ENCODE results near the gene SIGLEC14.
A peak's percentile ranks its signal among the peaks of the same experiment; 100 is the strongest.
"Not testable (repeated sequence)": the region's sequence is repeated elsewhere in the genome, so short reads cannot be mapped to it uniquely, and the experiment has no call there.

Gene SIGLEC14

DNA sequence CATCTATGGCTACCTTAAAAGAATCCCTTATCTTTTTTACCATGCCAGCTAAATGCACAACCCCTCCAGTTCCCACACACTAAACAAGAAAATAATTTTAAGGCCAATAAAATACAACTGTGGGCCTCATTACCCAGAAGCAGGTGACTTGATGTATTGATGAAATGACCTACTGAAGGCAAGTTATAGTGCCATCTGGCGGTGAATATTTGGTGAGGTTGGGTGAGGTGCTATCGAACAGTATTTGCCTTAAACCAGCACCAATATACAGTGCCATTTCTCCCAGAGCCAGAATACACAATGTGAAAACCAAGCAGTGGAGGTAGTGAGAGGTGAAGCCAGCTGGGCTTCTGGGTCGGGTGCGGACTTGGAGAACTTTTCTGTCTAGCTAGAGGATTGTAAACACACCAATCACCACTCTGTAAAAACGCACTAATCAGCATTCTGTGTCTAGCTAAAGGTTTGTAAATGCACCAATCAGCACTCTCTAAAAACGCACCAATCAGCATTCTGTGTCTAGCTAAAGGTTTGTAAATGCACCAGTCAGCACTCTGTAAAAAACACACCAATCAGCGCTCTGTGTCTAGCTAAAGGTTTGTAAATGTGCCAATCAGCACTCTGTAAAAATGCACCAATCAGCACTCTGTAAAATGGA is 29.4 kb upstream of the SIGLEC14 start:
- DNase-seq (ENCODE audit: low read depth, low spot score) = not testable (repeated sequence)

- DNase-seq (ENCODE audit: low read depth, low spot score) = no peak
Measured at GRCh38 chr19:51668216-51668615, 21.6 kb upstream of the SIGLEC14 start.

DNA sequence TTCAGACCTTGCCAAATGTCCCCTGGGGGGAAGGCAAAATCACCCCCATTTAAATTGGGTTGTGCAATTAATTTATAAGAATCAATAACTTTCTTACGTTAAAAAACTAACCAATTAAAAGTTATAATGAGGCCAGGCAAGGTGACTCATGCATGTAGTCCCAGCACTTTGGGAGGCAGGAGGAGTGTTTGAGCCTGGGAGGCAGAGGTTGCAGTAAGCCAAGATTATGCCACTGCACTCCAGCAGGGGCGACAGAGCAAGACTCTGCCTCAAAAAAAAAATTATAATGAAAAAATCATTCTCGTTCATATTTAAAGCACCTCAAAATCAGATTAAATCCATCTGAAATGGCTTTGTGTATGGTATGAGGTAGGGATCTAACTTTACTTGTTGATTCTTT is 18.4 kb upstream of the SIGLEC14 start:
- DNase-seq (ENCODE audit: low read depth, low spot score) = no peak

GRCh38 chr19:51664131-51664530 is 17.5 kb upstream of the SIGLEC14 start:
- DNase-seq (ENCODE audit: low read depth, low spot score) = no peak

DNA sequence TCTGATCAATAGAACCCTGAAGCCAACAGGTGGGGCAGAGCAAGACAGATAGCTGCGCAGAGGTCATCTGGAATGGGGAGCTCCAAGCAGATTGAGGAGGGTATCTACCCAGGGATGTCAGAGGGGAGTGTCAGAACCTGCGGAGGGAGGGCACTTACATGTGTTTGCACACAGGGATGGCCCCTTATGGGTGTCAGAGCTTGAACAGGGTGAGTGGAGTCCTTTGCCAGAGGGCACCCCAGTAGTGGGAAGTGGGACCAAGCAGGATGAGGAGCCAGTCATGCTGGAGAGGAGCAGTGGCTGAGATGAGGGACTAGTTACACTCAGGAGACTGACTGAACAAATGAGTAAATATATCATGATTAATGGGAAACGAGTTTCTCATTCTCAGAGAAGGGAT is 17.0 kb upstream of the SIGLEC14 start:
- no peak for DNase-seq (ENCODE audit: low read depth, low spot score)

DNA sequence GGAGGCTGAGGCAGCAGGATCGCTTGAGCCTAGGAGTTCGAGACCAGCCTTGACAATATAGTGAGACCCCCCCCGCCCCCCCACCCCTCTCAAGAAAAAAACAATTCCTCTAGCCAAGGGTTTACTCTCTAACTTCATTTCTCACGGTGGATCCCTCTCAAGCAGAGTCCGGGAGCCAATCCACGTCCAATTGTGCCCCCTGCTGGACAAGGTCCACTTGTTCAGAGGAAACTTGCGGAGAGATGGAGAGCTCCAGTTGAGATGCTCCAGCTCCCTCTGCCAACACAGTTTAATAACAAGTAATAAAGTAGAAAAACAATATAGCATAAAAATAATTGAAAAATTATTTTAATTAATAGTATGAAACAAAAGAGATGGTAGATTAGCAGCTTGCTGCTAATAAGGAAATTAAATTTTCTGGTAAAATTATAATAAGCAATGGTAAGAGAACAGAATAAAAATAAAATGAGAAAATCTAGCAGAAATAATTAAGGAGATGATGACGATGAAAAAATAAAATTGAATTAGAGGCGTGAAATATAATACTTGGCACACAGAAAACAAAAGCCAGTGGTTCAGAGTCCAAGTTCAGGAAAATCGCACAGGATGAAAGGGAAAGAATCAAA is 14.5 kb upstream of the SIGLEC14 start:
- peak; percentile 13 for DNase-seq (ENCODE audit: low read depth, low spot score)

DNA sequence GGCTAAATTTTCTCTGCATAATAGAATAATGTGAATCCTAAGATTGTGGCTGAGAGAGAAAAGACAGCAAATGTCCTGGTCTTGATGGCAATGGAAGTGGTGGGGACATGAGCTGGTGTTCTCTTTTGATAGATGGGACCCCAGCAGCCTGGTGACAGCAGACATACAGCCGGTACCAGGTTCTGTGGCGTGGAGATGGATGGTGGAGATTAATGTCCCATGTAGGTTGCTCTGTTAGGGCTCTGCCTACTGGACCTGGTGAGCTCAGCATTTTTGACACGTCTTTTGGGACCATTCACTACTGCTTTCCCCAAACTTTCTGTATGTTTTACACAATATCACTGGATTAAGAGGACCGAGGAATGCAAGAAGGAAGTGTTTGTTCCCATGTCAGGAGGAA is 8.2 kb upstream of the SIGLEC14 start:
- no peak for DNase-seq (ENCODE audit: low read depth, low spot score)

DNA sequence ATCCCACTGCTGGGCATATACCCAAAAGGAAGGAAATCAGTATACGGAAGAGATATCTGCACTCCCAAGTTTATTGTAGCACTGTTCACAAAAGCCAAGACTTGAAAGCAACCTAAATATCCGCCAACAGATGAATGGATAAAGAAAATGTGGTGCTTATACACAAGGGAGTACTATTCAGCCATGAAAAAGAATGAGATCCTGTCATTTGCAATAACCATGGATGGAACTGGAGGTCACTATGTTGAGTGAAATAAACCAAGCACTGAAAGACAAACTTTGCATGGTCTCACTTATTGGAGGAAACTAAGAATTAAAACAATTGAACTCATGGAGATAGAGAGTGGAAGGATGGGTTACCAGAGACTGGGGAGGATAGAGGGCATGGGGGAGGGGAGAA is 6.5 kb upstream of the SIGLEC14 start:
- DNase-seq (ENCODE audit: low read depth, low spot score) = no peak

- DNase-seq (ENCODE audit: low read depth, low spot score) = no peak
Measured at GRCh38 chr19:51652266-51652665, 5.6 kb upstream of the SIGLEC14 start.

DNA sequence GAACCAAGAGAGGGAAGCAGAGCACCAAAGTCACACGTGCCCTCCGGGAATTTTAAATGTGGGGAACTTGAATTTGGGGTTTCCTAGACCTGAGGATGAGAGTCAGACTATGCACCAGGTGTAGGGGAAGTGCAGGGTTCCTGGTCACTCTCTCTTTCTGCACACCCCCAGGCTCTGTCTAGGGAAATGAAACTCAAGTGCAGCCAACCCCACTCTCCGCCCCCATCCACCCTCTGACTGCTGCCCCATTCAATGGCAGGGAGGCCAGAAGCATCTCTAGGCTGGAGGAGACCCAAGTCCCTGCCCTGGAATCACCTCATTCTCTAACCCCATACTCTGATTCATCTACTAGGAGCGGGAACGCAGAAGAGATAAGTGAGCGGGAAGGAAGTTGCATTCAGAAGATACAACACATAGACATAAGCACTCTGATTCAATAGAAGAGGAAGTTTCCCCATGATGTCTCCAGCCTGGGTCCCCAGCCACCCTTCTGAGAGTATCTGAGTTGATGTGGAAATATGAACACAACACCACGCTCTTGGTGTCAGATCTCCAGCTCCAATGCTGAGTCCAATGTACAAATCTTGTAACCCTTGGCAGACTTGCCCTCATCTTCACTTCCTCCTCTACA is 4.7 kb upstream of the SIGLEC14 start:
- no peak for DNase-seq (ENCODE audit: low read depth, low spot score)

DNA sequence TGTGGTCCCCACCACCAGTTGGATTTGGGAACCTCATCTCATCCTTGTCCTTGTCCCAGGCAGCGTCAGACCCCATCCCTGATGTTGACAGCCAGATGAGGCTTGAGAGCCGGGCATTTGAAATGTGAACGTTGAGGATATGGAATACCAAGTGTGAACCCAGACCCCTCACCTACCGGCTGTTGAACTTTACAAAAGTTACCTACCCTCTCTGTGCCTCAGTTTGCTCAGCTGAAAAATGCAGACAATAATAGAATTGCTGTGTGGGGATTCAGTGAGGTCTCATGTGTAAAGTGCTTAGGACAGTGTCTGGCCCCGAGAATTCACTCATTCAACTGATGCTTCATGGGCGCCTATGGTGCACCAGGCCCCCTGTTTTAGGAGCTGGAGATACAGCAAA is 693 bp upstream of the SIGLEC14 start:
- DNase-seq (ENCODE audit: low read depth, low spot score) = no peak

DNA sequence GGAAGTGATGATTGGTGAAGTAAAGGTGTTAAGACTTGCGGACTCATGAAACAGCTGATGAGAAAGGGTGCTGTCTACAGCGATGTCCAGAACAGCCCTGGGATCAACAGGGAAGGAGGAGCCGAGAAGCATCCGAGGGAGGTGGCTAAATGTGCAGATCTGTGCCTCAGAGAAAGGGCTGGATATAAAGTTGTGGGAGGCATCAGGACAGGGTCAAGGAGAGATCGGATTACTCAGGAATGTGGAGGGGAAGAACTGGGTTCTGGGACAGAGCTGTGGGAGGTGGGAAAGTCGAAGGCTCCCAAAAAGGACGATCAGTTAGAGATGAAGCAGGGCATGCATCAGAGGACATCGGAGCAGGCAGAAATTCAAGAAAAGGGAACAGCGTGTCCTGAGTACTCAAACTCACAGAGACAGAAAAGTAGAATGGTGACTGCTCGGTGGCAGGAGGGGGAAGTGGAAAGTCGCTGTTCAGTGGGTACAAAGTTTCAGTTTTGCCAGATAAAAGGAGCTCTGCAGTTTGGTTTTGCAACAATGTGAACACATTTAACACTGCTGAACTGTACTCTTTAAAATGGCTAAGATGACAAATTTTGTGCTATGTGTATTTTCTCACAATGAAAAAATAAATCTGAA is 1.9 kb downstream of the SIGLEC14 start:
- DNase-seq (ENCODE audit: low read depth, low spot score) = no peak

GRCh38 chr19:51641648-51642047 is 5.0 kb downstream of the SIGLEC14 start:
- no peak for DNase-seq (ENCODE audit: low read depth, low spot score)

- DNase-seq (ENCODE audit: low read depth, low spot score) = no peak
Measured at GRCh38 chr19:51640386-51640785, 6.2 kb downstream of the SIGLEC14 start.

DNA sequence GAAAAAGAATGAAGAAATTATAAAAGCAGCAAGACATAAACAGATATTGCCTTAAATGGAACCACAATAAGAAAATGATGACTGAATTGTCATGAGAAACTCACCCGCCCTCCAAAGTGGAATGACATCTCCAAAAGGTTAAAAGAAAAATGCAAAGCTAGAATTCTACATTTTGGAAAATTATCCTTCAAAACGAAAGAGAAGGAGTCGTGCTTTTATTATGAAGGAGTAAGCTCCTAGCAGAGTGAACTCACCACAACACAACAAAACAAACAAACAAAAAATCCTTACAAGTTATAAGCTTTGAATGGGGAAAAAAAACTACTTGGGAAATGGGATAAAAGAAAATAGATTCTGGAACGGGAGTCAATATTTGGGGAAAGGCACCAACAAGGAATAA is 6.7 kb downstream of the SIGLEC14 start:
- DNase-seq (ENCODE audit: low read depth, low spot score) = no peak

GRCh38 chr19:51637362-51637978 is 9.2 kb downstream of the SIGLEC14 start:
- DNase-seq (ENCODE audit: low read depth, low spot score) = no peak

DNA sequence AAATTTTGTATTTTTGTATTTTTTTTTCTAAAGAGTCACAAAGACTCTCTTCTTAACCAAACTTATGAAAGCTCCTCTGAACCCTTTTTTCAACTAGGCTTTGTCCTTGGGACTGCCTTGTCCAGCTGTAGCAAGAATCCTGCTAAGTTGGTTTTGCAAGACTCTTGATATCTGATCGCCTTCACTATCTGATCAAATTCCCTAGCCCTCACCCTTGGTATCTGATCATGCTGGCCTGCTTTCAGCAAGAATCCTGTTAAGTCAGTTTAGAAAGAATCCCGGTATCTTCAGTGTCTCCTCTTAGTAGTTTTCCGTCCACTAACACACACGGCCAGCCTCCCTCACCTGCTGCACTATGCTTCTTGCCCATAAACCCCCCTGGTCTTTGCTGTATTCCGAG is 14.5 kb downstream of the SIGLEC14 start:
- DNase-seq (ENCODE audit: low read depth, low spot score) = no peak

DNA sequence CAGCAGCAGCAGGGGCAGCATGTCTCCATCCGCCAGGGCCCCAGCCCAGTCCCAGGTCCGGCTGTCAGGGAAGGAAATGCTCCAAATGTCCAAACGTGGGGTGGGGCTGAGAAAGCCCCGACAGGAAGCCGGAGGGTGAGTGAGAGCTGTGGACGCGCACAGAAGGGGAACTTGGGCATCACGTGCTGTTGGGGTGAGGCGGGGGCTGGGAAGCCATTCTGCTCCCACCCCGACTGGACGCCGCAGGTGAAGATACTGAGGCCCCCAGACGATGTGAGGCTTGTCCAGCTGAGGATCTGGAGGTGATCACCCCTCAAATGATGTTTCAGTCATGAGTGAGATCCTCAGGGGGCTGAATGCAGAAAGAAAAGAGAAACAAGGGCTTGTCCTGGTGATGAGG is 16.3 kb downstream of the SIGLEC14 start, which contains the start of gene SIGLEC5:
SIGLEC5 (minus strand) TSS at position 87 of the 400 bp plus-strand sequence; CDS start at position 21, 66 bp downstream.
- DNase-seq (ENCODE audit: low read depth, low spot score) = not testable (repeated sequence)

DNA sequence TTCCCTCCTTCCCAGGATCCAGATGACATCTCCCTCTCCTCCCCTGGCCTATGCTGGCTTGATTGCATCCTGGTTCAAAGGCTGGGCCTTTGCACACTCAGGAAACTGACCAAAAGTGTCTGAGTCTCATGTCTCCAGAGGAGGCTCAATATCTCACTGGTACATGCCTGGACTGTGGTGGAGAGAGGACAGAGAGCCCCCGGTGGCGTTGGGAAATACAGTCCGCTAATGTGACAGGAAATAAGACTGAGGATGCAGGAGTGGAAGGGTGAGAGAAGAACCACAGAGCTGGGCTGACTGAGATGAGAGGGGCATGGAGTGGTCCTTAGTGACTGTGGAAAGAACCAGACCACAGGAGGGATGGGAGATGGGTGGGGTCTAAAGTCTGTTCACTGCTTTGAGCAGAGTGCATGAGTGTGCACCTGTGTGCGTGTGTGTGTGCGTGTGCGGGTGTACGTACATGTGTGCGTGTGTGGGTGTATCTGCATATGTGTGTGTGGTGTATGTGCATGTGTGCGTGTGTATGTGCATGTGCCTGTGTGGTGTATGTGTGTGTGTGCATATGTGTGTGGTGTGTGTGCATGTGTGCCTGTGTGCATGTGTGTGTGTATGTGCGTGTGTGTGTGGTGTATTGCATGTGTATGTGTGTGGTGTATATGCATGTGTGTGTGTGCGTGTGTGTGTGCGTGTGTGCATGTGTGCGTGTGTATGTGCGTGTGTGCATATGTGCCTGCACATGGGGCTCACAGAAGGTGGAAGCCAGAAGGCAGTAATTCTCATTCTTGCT is 18.3 kb downstream of the SIGLEC14 start:
- DNase-seq (ENCODE audit: low read depth, low spot score) = no peak

DNA sequence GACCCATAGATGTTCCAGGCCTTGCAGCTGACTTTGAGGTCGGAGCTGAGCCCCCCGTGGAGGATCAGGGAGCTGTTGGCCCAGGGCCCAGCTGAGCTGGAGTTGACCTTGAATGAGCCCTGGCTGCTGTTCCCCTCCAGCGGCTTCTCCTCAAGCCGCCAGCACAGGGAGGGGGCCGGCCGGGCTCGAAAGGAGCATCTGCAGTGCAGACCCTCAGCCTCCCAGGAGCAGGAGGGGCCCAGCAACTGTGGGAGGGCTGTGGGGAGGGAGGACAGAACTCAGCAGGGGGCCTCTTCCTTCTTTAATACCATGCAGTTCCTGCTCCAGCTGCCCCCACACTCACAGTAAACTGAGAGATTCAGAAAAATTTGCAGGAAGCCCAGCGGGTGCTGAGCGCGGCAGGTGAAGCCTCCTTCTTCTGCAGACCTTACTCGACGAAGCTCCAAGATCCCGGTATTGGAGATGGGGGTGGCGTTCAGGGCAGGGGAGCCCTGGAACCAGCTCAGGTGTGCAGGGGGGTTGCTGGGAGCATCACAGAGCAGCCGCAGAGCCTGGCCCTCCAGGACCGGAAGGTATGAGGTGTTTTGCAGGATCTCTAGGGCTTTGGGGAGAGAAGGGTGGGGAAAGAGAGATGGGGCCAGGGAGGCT is 19.0 kb downstream of the SIGLEC14 start:
- DNase-seq (ENCODE audit: low read depth, low spot score) = no peak

DNA sequence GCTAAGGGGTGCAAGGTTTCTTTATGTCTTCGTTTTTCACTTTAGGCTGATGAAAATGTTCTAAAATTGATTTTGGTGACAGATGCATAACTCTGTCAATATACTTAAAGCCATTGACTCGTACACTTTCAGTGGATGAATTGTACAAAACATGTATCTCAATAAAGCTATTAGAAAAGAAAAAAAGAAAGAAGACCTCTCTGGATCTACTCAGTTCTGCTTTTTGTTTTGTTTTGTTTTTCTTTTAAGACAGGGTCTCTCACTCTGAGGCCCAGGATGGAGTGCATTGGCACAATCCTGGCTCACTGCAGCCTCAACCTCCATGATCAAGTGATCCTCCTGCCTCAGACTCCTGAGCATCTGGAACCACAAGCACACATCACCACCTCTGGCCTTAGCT is 19.9 kb downstream of the SIGLEC14 start:
- no peak for DNase-seq (ENCODE audit: low read depth, low spot score)
